ENCODE measurements around the gene CAPZB.

DNA sequence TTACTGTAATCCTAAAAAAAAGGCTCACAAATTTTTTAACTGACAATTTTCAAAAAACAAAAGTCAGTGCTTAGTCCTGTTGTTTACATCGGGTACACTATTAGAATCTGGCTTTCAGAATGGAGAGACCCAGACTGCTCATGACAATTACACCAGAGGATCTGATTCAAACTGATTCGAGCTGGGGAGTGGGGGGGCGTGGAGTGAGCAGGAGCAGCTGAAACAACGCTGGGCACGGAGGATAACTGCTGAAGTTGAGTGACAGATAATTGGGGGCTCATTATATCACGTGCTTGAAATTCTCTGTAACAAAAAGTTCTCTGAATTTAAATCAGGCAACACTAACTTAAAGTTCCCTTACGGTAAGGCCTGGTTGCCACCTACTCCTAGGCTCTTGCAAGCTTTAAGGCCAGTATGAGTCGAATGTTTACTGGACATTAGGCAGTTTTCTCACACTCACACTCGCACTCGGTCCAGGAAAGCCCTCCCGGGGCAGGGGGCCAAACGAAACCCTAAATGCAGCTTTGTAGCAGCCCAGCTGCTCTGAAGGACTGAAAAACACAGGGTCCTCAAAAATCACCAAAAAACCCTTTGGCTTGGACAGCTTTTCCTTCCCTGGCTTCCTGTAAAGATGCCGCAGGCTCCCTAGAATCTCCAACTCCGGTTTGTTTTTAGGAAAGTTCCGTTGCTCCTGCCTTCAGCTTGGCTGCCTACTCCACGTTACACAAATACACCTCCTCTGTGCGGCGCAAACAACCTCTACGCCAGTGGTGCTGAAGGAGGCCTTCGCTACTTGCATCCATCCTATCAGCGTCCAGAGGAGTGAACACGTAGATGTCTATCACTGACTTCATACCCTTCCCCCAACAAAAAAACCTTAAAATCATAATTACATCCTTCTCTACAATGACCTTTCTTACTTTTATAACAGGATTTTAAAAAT, 42.9 kb downstream of the CAPZB start:
- TF ChIP-seq, protein P1, sequence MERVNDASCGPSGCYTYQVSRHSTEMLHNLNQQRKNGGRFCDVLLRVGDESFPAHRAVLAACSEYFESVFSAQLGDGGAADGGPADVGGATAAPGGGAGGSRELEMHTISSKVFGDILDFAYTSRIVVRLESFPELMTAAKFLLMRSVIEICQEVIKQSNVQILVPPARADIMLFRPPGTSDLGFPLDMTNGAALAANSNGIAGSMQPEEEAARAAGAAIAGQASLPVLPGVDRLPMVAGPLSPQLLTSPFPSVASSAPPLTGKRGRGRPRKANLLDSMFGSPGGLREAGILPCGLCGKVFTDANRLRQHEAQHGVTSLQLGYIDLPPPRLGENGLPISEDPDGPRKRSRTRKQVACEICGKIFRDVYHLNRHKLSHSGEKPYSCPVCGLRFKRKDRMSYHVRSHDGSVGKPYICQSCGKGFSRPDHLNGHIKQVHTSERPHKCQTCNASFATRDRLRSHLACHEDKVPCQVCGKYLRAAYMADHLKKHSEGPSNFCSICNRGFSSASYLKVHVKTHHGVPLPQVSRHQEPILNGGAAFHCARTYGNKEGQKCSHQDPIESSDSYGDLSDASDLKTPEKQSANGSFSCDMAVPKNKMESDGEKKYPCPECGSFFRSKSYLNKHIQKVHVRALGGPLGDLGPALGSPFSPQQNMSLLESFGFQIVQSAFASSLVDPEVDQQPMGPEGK (CRISPR knock-in tag; IDR thresholded peaks at IDR 0.05; ENCODE audit: borderline replicate concordance): no peak
- TF ChIP-seq, protein P2, sequence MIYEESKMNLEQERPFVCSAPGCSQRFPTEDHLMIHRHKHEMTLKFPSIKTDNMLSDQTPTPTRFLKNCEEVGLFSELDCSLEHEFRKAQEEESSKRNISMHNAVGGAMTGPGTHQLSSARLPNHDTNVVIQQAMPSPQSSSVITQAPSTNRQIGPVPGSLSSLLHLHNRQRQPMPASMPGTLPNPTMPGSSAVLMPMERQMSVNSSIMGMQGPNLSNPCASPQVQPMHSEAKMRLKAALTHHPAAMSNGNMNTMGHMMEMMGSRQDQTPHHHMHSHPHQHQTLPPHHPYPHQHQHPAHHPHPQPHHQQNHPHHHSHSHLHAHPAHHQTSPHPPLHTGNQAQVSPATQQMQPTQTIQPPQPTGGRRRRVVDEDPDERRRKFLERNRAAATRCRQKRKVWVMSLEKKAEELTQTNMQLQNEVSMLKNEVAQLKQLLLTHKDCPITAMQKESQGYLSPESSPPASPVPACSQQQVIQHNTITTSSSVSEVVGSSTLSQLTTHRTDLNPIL (CRISPR knock-in tag; IDR thresholded peaks at IDR 0.05; ENCODE audit: low read depth): no peak
- TF ChIP-seq SNAI2 (CRISPR knock-in tag; IDR thresholded peaks at IDR 0.05): no peak
- no peak for TF ChIP-seq ESRRG (CRISPR knock-in tag; IDR thresholded peaks at IDR 0.05)

Measured in SK-N-SH treated with all-trans-retinoic acid at 6 μM for 48 hours (cell line).